ENCODE results near the gene ELP1.

Gene ELP1

DNA sequence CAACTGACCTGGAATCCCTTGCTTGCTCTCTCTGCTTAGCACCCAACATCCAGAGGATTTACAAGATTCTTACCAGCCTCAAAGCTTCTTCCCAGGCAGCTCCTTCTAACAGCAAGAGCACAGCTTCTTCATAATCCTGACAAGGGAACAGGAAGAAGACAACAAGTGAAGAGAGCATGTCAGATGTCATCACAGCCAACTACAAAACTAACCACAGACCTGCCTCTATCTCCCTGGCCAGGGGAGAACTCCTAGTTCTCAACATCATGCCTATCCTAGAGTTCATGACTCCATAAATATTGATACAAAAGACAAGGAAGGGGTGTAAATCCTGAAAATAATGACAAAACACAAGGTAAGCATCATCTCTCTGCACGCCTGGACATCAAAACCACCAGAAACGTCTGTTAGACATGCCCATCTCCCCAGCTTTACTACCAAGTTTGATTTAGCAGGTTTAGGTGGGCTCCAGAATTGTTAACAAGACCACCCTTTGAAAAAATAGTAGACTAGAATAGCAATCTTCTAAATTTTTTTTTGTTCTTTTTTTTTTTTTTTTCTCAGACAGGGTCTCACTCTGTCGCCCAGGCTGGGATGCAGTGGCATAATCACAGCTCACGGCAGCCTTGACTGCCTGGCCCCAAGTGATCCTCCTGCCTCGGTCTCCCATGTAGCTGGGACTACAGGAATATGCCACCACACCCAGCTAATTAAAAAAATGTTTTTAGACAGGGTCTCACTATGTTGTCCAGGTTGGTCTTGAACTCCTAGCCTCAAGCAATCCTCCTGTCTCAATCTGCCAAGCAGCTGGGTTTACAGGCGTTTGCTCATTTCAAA, 51.7 kb downstream of the ELP1 start:
- DNase-seq (ENCODE audit: low read depth): no peak

DNA sequence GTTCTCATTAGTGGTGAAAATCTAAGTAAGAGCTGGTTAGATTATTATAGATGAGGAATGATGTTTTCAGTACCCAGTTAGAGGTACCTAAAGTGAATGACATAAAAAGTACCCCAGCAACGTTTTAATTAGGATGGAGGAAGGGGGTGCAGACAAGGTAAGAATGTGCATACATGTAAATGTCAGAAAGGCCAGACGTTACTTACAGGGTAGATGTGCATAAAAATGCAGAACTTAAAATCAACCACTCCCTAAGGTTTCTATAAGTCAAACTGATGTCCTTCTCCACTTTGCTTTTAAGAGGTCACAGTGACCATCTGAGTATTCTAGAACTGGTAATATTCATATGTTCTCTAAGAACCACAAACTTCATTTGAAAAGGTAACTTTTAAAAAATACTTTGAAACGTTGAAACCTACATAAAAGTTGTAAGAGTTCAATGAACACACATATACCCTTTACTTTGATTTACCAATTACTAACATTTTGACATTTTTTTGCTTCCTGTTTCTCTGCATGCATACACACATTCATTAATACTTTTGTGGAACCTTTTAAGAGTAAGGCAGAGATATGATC, 53.1 kb downstream of the ELP1 start:
- no peak for DNase-seq (ENCODE audit: low read depth)

DNA sequence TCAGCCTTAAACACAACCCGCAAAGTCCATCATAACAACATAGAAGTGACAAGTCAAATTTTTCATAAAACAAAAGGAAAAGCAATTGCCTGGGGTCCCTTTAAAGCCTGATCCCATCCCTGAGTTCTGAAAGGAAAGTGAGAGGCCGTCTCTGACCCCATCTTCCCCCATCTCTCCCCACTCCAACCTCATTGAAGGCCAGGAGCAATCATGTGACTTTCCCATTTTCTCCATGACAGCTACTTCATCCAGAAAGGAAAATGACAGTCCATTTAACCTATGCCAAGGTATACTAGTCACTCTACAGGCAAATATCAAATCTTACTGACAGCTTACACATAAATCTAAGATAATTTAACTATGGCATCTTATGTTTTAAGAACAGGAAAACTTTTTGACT, 56.4 kb downstream of the ELP1 start:
- DNase-seq (ENCODE audit: low read depth): no peak

DNA sequence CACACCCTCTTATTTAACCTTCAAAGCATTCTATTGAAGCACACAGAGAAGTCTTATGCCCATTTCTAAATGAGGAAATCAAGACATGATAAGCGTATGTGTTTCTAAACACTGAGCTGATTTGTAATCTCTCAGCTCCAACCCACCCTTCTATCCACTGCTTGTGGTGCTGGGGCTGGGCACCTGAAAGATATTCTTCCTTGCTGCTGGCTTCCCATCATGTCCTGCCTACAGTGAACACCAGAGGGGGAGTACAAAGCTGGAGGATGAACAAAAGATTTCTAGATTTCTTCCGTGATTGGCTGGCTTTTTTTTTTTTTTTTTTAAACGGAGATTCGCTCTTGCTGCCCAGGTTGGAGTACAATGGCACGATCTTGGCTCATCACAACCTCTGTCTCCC, 57.5 kb downstream of the ELP1 start:
- DNase-seq (ENCODE audit: low read depth): no peak

- no peak for DNase-seq (ENCODE audit: low read depth)
These were observed 59.7 kb downstream of the ELP1 start for GRCh38 chr9:108874058-108874788.

- DNase-seq (ENCODE audit: low read depth): peak; percentile 60
These were observed 64.7 kb downstream of the ELP1 start for GRCh38 chr9:108869092-108869725.

GRCh38 chr9:108867829-108868228, 66.1 kb downstream of the ELP1 start:
- no peak for DNase-seq (ENCODE audit: low read depth)

GRCh38 chr9:108867116-108867515, 66.8 kb downstream of the ELP1 start:
- DNase-seq (ENCODE audit: low read depth): no peak

DNA sequence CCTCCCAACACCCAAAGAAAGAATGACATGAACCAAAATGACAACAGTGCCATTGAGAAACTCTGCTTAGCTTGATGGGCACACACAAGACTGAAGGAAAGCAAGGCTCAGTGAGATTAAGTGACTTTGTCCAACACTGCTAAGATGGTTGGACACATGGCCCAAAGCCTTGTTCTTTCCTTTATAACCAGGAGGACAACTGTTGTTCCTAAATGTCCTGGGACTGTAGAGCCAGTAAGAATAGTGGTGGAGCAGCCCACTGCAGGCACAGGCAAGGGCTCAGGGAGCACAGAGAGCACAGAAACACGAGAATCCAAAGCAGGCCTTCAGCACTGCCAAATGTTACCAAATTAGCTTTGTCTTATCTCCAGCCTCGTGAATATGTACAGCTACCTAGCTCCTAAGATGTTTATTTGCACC, 67.9 kb downstream of the ELP1 start:
- no peak for DNase-seq (ENCODE audit: low read depth)

- DNase-seq (ENCODE audit: low read depth): peak; percentile 12
These were observed 68.9 kb downstream of the ELP1 start for GRCh38 chr9:108865037-108865436.

- DNase-seq (ENCODE audit: low read depth): peak; percentile 9
These were observed 69.5 kb downstream of the ELP1 start for GRCh38 chr9:108864446-108864845.

- no peak for DNase-seq (ENCODE audit: low read depth)
These were observed 70.0 kb downstream of the ELP1 start for GRCh38 chr9:108863891-108864290.

DNA sequence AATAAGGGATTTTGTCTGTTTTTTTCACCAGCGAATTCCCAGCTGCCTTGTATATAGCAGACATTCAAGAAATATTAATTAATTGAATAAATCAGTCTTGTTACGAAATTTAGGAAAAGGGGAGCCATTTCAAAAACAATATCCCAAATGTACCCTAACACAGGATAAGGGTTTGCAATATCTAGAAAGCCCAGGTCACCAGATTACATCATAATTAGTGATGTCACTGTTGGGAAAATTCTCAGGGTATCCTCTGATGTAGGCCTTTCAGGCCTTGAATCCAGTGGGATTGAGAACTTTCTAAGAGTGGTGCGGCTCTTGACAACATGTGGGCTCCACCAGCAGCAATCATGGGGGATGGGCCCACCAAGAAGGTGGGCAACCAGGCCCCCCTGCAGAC, 71.9 kb downstream of the ELP1 start, which contains the start of gene ACTL7A:
Gene ACTL7A, plus strand, starts transcription at position 270 of the 400 bp plus-strand sequence. Its CDS starts 57 bp downstream, at position 327.
- DNase-seq (ENCODE audit: low read depth): no peak

GRCh38 chr9:108861464-108861863, 72.5 kb downstream of the ELP1 start:
- DNase-seq (ENCODE audit: low read depth): no peak

- no peak for DNase-seq (ENCODE audit: low read depth)
These were observed 73.2 kb downstream of the ELP1 start for GRCh38 chr9:108860764-108861163.

GRCh38 chr9:108860354-108860753, 73.6 kb downstream of the ELP1 start:
- no peak for DNase-seq (ENCODE audit: low read depth)

DNA sequence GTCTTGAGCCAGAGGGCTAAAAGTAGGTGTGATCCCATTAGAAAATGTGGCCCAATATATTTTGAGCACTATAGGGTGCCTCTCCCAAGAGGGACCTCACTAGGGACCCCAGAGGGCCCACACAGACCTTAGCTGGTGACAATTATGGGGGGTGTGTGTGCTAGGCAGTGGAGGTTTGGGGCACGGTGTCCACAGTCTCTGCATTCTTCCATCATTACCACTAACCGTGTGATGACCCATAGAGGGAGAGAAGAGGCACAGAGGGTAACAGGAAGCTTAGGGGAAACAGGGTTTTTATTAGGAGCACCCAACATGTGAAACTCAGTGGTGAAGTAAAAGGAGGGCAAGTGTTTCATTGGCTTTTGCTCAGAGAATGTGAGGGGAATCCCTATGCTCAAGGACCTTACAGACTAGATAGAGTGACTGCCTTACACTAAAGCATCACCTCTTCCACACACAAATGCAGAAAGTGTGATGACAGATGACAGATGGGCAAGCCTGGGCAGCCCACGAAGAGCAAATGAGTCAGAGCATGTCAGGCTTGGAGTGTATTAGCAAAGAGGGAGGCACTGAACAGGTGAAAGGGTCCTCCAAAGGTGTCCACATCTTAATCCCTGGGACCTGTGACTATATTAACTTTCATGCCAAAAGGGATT, 74.3 kb downstream of the ELP1 start:
- peak; percentile 14 for DNase-seq (ENCODE audit: low read depth)

DNA sequence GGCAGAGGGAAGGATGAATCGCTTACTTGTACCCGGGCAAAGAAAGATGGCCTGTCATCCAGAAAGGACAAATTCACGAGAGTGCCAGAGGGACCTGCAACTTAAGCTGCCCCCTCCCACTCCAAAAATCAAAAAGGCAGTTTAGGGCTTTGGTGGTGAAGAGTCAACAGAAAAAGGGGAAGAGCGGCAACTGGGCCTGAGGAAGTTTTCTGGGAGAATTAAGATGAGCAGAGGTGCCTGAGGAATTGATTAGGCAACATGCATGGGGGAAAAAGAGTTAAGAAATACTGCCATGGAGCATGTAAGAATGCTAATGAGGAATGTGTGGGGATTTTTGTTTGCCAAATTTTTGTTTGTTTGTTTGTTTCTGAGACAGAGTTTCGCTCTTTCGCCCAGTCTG, 76.4 kb downstream of the ELP1 start:
- no peak for DNase-seq (ENCODE audit: low read depth)

DNA sequence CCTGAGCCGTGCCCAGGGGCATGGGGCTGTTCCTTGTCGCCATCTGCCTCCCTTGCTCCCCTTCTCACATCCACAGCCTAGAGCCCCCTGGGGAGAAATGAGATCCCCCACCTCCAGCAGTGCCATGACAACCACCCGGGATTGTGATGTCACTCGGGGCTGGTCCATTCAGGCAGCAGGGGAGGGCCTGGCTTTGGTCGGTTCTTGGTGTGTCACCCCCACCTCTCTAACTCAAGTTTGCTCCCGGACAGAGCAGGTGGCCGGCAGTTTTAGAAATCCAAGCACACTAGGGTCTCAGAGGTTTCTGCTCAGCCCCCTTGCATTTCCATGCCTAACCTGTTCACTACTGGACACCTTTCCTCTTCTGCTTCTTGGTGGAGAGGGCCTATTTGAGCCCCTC, 78.0 kb downstream of the ELP1 start, which contains the start of gene ACTL7B:
Gene ACTL7B, minus strand, starts transcription at position 99 of the 400 bp plus-strand sequence. Its CDS starts 56 bp downstream, at position 43.
- DNase-seq (ENCODE audit: low read depth): no peak

DNA sequence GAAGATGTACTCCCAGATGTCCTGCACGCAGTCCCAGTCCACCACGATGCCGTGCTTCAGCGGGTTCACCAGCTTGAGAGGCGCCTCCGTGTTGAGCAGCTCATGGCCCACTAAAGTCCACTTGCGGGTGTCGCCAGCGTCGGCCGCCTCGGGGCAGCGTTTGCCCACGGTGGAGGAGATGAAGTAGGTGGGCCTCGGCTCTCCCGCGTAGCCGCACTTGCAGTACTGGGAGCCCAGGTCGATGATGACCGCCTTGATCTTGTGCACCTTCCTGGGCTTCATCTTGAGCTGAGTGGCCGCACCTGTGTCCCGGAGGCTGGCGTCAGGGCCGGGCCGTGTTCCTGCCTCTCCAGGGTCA, 78.4 kb downstream of the ELP1 start:
- DNase-seq (ENCODE audit: low read depth): no peak

DNA sequence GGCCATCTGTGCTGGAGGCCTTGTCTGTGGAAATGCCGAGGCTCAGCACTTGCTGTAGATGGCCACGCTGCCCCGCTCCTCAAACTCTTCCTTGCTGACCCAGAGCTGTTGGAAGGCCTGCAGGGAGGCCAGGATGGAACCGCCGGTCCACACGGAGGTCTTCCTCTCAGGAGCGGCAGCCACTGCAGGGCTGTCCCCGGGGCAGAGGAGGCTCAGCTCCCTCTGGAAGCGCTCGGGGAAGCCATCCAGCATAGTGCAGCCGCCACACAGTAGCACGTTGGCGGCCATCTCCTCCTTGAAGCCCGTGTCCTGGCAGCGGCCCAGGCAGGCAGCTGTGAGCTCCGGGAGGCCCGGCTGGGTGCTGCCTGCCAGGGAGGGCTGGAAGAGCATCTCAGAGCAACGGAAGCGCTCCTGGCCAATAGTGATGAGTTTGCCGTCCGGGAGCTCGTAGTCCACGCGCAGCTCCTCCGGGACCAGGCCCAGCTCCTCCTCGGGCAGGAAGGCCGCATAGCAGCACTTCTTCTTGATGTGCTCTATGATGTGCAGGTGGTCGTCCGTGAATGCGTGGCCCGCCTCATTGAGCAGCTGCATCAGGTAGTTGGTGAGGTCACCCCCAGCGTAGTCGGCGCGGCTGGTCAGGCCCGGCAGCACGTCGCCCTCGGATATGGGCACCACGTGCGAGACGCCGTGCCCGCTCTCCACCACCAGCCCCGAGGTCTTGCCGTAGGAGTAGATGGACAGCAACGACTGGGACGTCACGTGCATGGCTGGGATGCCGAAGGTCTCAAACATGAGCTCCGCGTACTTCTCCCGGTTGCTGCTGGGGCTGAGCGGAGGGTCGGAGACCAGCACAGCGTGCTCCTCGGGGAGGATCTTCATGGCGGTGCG, 79.0 kb downstream of the ELP1 start:
- DNase-seq (ENCODE audit: low read depth): no peak
